Keratinocyte (primary cell): ENCODE results near the gene SND1. TPM values are rescaled to one million over a fixed set of nuclear protein-coding genes. Genes with fewer than 3 reads are reported as not detected.

Experiments
- DNase-seq: peaks from one replicate; pipeline ENCODE4 v3.0.0-alpha.2; 2011; ENCODE audit warnings: low read depth, missing footprints, low spot score
- FAIRE-seq: peaks from 2 replicates; lab custom pipeline; 2011; peaks lifted over from hg19 to GRCh38; lab: Jason Lieb, UNC
- H2AFZ ChIP-seq: 2 replicates; pipeline ENCODE4 v1.6.0; 2012; ENCODE audit warnings: low read length, control low read depth, inconsistent platforms; ENCODE audit not compliant: control insufficient read depth
- H3K27ac ChIP-seq: 2 replicates; pipeline ENCODE4 v1.5.1; 2011; ENCODE audit warnings: low read length; ENCODE audit not compliant: control insufficient read depth, insufficient read depth
- H3K27me3 ChIP-seq: 3 replicates; pipeline ENCODE4 v1.6.0; 2011; ENCODE audit warnings: low read length; ENCODE audit not compliant: control insufficient read depth, insufficient read depth; ENCODE audit errors: extremely low read depth
- H3K36me3 ChIP-seq, 2 experiments: 2 replicates in 1 of 2; 3 replicates in 1 of 2; pipeline ENCODE4 v1.5.1; 2011; ENCODE audit warnings: low read length in 2 of 2, mild to moderate bottlenecking in 1 of 2; ENCODE audit not compliant: control insufficient read depth in 2 of 2, insufficient read depth in 2 of 2; ENCODE audit errors: extremely low read depth in 1 of 2
- H3K4me1 ChIP-seq: 3 replicates; pipeline ENCODE4 v1.5.1; 2011; ENCODE audit warnings: low read length; ENCODE audit not compliant: control insufficient read depth, insufficient read depth; ENCODE audit errors: extremely low read depth
- H3K4me2 ChIP-seq: 3 replicates; pipeline ENCODE4 v1.6.0; 2011; ENCODE audit warnings: low read depth, low read length; ENCODE audit not compliant: control insufficient read depth, insufficient read depth; ENCODE audit errors: extremely low read depth
- H3K4me3 ChIP-seq, 3 experiments: fragments of 200-600 bp in 1 of 3; sonication (generic) in 1 of 3; 2 replicates in 2 of 3; 3 replicates in 1 of 3; pipeline ENCODE4 v1.5.1; 2011 to 2016; ENCODE audit warnings: low read length in 3 of 3, mild to moderate bottlenecking in 3 of 3, control low read depth in 2 of 3, inconsistent platforms in 1 of 3, low read depth in 1 of 3, mixed read lengths in 1 of 3, mixed run types in 1 of 3, moderate library complexity in 1 of 3; ENCODE audit not compliant: control insufficient read depth in 2 of 3, insufficient read depth in 2 of 3; ENCODE audit errors: extremely low read depth in 1 of 3
- H3K79me2 ChIP-seq: 2 replicates; pipeline ENCODE4 v1.6.0; 2012; ENCODE audit warnings: low read length; ENCODE audit not compliant: control insufficient read depth, insufficient read depth
- H3K9ac ChIP-seq: 3 replicates; pipeline ENCODE4 v1.6.0; 2011; ENCODE audit warnings: low read length; ENCODE audit not compliant: control insufficient read depth, insufficient read depth; ENCODE audit errors: extremely low read depth
- H3K9me1 ChIP-seq: 3 replicates; pipeline ENCODE4 v1.6.0; 2011; ENCODE audit warnings: low read length; ENCODE audit not compliant: control insufficient read depth, insufficient read depth; ENCODE audit errors: extremely low read depth
- H3K9me3 ChIP-seq: 2 replicates; pipeline ENCODE4 v1.5.1; 2012; ENCODE audit warnings: low read depth, low read length; ENCODE audit not compliant: control insufficient read depth
- H4K20me1 ChIP-seq: 3 replicates; pipeline ENCODE4 v1.6.0; 2011; ENCODE audit warnings: low read length; ENCODE audit not compliant: control insufficient read depth, insufficient read depth; ENCODE audit errors: extremely low read depth
- EZH2 ChIP-seq: IDR thresholded peaks from one replicate; pipeline ENCODE4 v1.6.1; 2012; ENCODE audit warnings: inconsistent platforms, mild to moderate bottlenecking, low read length, moderate library complexity
- dilution Hi-C: fragments of 300-500 bp; cut with MboI; formaldehyde crosslinking; loops from one replicate; pipeline ENCODE4 v1.7.0; 2020; ENCODE audit warnings: low sequenced_read_pairs; ENCODE audit not compliant: extremely low pct_ligation_motif_present
- polyA plus RNA-seq, 5 experiments: library from polyadenylated mRNA; depleted of rRNA in 3 of 5; stranded (reverse) in 3 of 5; stranded (forward) in 1 of 5; unstranded in 1 of 5; fragments of >200 nt; gene quantifications; 1 replicate in 1 of 5; 2 replicates in 3 of 5; 3 replicates in 1 of 5; pipeline versions ENCODE4 v1.2.1 to v1.2.3, GENCODE V29; 2011 to 2012; ENCODE audit warnings: missing spikeins in 2 of 5, low read depth in 1 of 5, low replicate concordance in 1 of 5
- TF ChIP-seq, protein P1 (sequence below), 3 experiments: IDR thresholded peaks in 1 of 3; conservative IDR thresholded peaks in 1 of 3; optimal IDR thresholded peaks in 1 of 3; 2 replicates in 2 of 3; 3 replicates in 1 of 3; pipeline versions ENCODE3 to v1.5.1; 2011; ENCODE audit warnings: low read length in 3 of 3, mild to moderate bottlenecking in 3 of 3, moderate library complexity in 2 of 3, control low read depth in 1 of 3, inconsistent platforms in 1 of 3; ENCODE audit not compliant: insufficient read depth in 2 of 3; ENCODE audit errors: extremely low read depth in 1 of 3

Gene SND1
- polyA plus RNA-seq, 1 donor (not counting 4 experiments of a cell fraction or from before 2014, with no cell fraction given): 140 TPM

DNA sequence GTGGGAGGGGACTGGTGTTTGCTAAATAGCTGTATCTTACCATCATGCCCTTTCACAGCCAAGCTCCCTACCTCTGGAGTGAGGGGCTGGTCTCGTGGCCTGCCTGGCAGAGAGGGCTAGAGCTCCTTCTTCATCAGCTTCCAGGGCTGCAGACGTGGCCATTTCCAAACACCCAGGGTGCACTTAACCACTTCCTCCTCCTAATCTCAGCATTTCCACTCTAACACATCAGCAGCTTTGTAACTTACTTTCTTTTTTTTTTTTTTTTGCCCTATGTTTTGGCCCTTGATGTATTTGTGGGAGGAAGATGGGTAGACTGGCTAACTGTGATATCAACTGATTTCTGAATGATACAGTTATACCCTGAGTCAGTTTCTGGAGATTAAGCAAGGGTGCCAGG, 351.8 kb downstream of the SND1 start:
- H3K27me3 ChIP-seq: no peaks in the 10 kb centered on the region
- no peaks in the 10 kb centered on the region for H3K79me2 ChIP-seq
- H3K9me3 ChIP-seq: no peaks in the 10 kb centered on the region
- TF ChIP-seq EZH2: no peak
- TF ChIP-seq, protein P1, sequence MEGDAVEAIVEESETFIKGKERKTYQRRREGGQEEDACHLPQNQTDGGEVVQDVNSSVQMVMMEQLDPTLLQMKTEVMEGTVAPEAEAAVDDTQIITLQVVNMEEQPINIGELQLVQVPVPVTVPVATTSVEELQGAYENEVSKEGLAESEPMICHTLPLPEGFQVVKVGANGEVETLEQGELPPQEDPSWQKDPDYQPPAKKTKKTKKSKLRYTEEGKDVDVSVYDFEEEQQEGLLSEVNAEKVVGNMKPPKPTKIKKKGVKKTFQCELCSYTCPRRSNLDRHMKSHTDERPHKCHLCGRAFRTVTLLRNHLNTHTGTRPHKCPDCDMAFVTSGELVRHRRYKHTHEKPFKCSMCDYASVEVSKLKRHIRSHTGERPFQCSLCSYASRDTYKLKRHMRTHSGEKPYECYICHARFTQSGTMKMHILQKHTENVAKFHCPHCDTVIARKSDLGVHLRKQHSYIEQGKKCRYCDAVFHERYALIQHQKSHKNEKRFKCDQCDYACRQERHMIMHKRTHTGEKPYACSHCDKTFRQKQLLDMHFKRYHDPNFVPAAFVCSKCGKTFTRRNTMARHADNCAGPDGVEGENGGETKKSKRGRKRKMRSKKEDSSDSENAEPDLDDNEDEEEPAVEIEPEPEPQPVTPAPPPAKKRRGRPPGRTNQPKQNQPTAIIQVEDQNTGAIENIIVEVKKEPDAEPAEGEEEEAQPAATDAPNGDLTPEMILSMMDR (optimal IDR thresholded peaks at IDR 0.05 in 1 of 3, IDR thresholded peaks at IDR 0.05 in 1 of 3, conservative IDR thresholded peaks at IDR 0.05 in 1 of 3; ENCODE audit: extremely low read depth in 1 of 3, insufficient read depth in 2 of 3, low read length in 3 of 3): no peak
- H2AFZ ChIP-seq: no peak overlapping the region
- no peak overlapping the region for H3K27ac ChIP-seq
- no peak overlapping the region for H3K9ac ChIP-seq
- H3K4me2 ChIP-seq: no peak overlapping the region
- H3K4me3 ChIP-seq: no peak overlapping the region
- dilution Hi-C loops: no loop called here
- no peaks in the 10 kb centered on the region for H3K9me1 ChIP-seq
- FAIRE-seq: no peak
- no peaks in the 10 kb centered on the region for H3K4me1 ChIP-seq
- H4K20me1 ChIP-seq: no peaks in the 10 kb centered on the region
- no peak for DNase-seq
- peaks cover 11 to 14% of the 10 kb centered on the region in 2 experiments for H3K36me3 ChIP-seq

DNA sequence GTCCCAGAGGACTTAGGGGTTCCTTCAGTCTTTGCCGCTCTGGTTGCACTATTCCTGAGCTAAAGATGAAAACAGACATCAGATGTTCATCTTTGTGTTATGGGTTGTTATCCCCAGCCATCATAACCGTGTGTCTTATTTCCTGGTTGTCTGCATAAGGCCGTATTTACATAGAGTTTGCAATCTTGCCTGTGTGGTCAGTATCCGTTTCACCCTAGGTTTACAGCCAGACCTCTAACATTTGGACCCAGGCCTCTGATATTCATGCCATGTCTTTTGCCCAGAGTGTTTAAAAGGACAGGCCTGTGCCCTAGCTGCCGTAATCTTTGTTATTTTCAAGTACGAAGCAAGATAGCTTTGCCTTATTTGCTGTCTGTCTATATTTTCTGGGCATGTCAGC, 352.6 kb downstream of the SND1 start:
- Histone ChIP-seq H3K4me1 (no peaks in the 10 kb centered on the region), H3K4me3 (no peak overlapping the region), H3K79me2 (no peaks in the 10 kb centered on the region), H2AFZ (no peak overlapping the region), H3K27me3 (no peaks in the 10 kb centered on the region), H3K9me1 (no peaks in the 10 kb centered on the region), H3K9me3 (no peaks in the 10 kb centered on the region), H3K27ac (no peak overlapping the region), H3K9ac (no peak overlapping the region), H4K20me1 (no peaks in the 10 kb centered on the region), H3K36me3 (peaks cover 11 to 14% of the 10 kb centered on the region in 2 experiments), H3K4me2 (no peak overlapping the region)
- FAIRE-seq (no peak), DNase-seq (no peak)
- dilution Hi-C loops: no loop called here
- no peak for TF ChIP-seq EZH2
- TF ChIP-seq, protein P1 (optimal IDR thresholded peaks at IDR 0.05 in 1 of 3, IDR thresholded peaks at IDR 0.05 in 1 of 3, conservative IDR thresholded peaks at IDR 0.05 in 1 of 3; ENCODE audit: extremely low read depth in 1 of 3, insufficient read depth in 2 of 3, low read length in 3 of 3): no peak
